ENCODE results near the gene CPED1.
"Not testable (repeated sequence)": the region's sequence is repeated elsewhere in the genome, so short reads cannot be mapped to it uniquely, and the experiment has no call there.

CPED1 gene

GRCh38 chr7:121083790-121084251 lies 95.3 kb downstream of the CPED1 start:
- no peak for DNase-seq (ENCODE audit: low read depth in 4 of 4, low spot score in 1 of 4)

GRCh38 chr7:121084256-121084655 lies 95.7 kb downstream of the CPED1 start:
- no peak for DNase-seq (ENCODE audit: low read depth in 4 of 4, low spot score in 1 of 4)

- DNase-seq (ENCODE audit: low read depth in 4 of 4, low spot score in 1 of 4), result no peak
Observed at GRCh38 chr7:121084748-121085336, 96.3 kb downstream of the CPED1 start.

GRCh38 chr7:121085922-121086321 lies 97.4 kb downstream of the CPED1 start:
- no peak for DNase-seq (ENCODE audit: low read depth in 4 of 4, low spot score in 1 of 4)

- no peak for DNase-seq (ENCODE audit: low read depth in 4 of 4, low spot score in 1 of 4)
Observed at GRCh38 chr7:121088870-121089269, 100.4 kb downstream of the CPED1 start.

- no peak for DNase-seq (ENCODE audit: low read depth in 4 of 4, low spot score in 1 of 4)
Observed at GRCh38 chr7:121094829-121095228, 106.3 kb downstream of the CPED1 start.

- no peak for DNase-seq (ENCODE audit: low read depth in 4 of 4, low spot score in 1 of 4)
Observed at GRCh38 chr7:121097577-121097976, 109.1 kb downstream of the CPED1 start.

- DNase-seq (ENCODE audit: low read depth in 4 of 4, low spot score in 1 of 4), result no peak
Observed at GRCh38 chr7:121099572-121099971, 111.1 kb downstream of the CPED1 start.

GRCh38 chr7:121101083-121101482 lies 112.6 kb downstream of the CPED1 start:
- DNase-seq (ENCODE audit: low read depth in 4 of 4, low spot score in 1 of 4), result no peak

GRCh38 chr7:121101621-121102020 lies 113.1 kb downstream of the CPED1 start:
- DNase-seq (ENCODE audit: low read depth in 4 of 4, low spot score in 1 of 4), result no peak

GRCh38 chr7:121102619-121103018 lies 114.1 kb downstream of the CPED1 start:
- DNase-seq (ENCODE audit: low read depth in 4 of 4, low spot score in 1 of 4), result no peak

- DNase-seq (ENCODE audit: low read depth in 4 of 4, low spot score in 1 of 4), result no peak
Observed at GRCh38 chr7:121103086-121103485, 114.6 kb downstream of the CPED1 start.

- DNase-seq (ENCODE audit: low read depth in 4 of 4, low spot score in 1 of 4), result no peak
Observed at GRCh38 chr7:121103579-121103978, 115.1 kb downstream of the CPED1 start.

- no peak for DNase-seq (ENCODE audit: low read depth in 4 of 4, low spot score in 1 of 4)
Observed at GRCh38 chr7:121105262-121105661, 116.8 kb downstream of the CPED1 start.

- DNase-seq (ENCODE audit: low read depth in 4 of 4, low spot score in 1 of 4), result no peak
Observed at GRCh38 chr7:121107923-121108498, 119.5 kb downstream of the CPED1 start.

GRCh38 chr7:121109145-121109544 lies 120.6 kb downstream of the CPED1 start:
- no peak for DNase-seq (ENCODE audit: low read depth in 4 of 4, low spot score in 1 of 4)

- no peak for DNase-seq (ENCODE audit: low read depth in 4 of 4, low spot score in 1 of 4)
Observed at GRCh38 chr7:121113288-121113687, 124.8 kb downstream of the CPED1 start.

GRCh38 chr7:121116396-121116795 lies 127.9 kb downstream of the CPED1 start:
- no peak for DNase-seq (ENCODE audit: low read depth in 4 of 4, low spot score in 1 of 4)

GRCh38 chr7:121119047-121119446 lies 130.5 kb downstream of the CPED1 start:
- DNase-seq (ENCODE audit: low read depth in 4 of 4, low spot score in 1 of 4), result no peak

- DNase-seq (ENCODE audit: low read depth in 4 of 4, low spot score in 1 of 4), result no peak
Observed at GRCh38 chr7:121123032-121123431, 134.5 kb downstream of the CPED1 start.

- DNase-seq (ENCODE audit: low read depth in 4 of 4, low spot score in 1 of 4), result not testable (repeated sequence)
Observed at GRCh38 chr7:121125454-121125853, 136.9 kb downstream of the CPED1 start.

- no peak for DNase-seq (ENCODE audit: low read depth in 4 of 4, low spot score in 1 of 4)
Observed at GRCh38 chr7:121126201-121126600, 137.7 kb downstream of the CPED1 start.

All from stimulated activated CD4-positive, alpha-beta T cell treated with anti-CD3 and anti-CD28 coated beads, Interleukin-1b, Interleukin-23, amount 100 ng/mL, for 24 hours (primary cell).